GM23338 (cell line): ENCODE results near the gene EBF4. TPM values are rescaled to one million over a fixed set of nuclear protein-coding genes. Genes with fewer than 3 reads are reported as not detected.

Source experiments
- ATAC-seq: fragments of 200-7000 bp; cut with Tn5 transposase; 3 replicates; pipeline ENCODE4 v1.9.1; 2020
- DNase-seq: peaks from one replicate; pipeline ENCODE4 v3.0.0-alpha.2; 2015; ENCODE audit warnings: low spot score
- H2AFZ ChIP-seq: fragments of 200-600 bp; sonication (generic); 2 replicates; pipeline ENCODE4 v1.8.0; 2016; ENCODE audit warnings: antibody characterized with exemption, mild to moderate bottlenecking, moderate library complexity
- H3F3A ChIP-seq: fragments of 200-600 bp; sonication (generic); replicated peaks from 2 replicates; pipeline ENCODE4 v1.8.0; 2017; ENCODE audit warnings: antibody characterized with exemption, mixed run types, low read depth
- H3K27ac ChIP-seq: fragments of 200-600 bp; sonication (generic); 2 replicates; pipeline ENCODE4 v1.6.1; 2016; ENCODE audit warnings: low read depth
- H3K27me3 ChIP-seq: fragments of 200-600 bp; sonication (generic); 2 replicates; pipeline ENCODE4 v1.8.0; 2016; ENCODE audit warnings: mild to moderate bottlenecking, mixed run types, moderate library complexity; ENCODE audit not compliant: insufficient read depth
- H3K36me3 ChIP-seq: fragments of 200-600 bp; sonication (generic); 2 replicates; pipeline ENCODE4 v1.8.0; 2016; ENCODE audit warnings: mild to moderate bottlenecking; ENCODE audit not compliant: insufficient read depth
- H3K4me1 ChIP-seq: fragments of 200-600 bp; sonication (generic); 2 replicates; pipeline ENCODE4 v1.8.0; 2016; ENCODE audit warnings: mild to moderate bottlenecking, moderate library complexity; ENCODE audit not compliant: insufficient read depth
- H3K4me2 ChIP-seq: fragments of 200-600 bp; sonication (generic); 2 replicates; pipeline ENCODE4 v1.7.1; 2017; ENCODE audit warnings: mixed run types
- H3K4me3 ChIP-seq: fragments of 200-600 bp; sonication (generic); 2 replicates; pipeline ENCODE4 v1.6.1; 2016; ENCODE audit warnings: mixed run types
- H3K79me2 ChIP-seq: fragments of 200-600 bp; sonication (generic); replicated peaks from 2 replicates; pipeline ENCODE4 v1.8.0; 2017; ENCODE audit warnings: mild to moderate bottlenecking; ENCODE audit not compliant: insufficient read depth
- H3K9me2 ChIP-seq: fragments of 200-600 bp; sonication (generic); 2 replicates; pipeline ENCODE4 v1.8.0; 2017; ENCODE audit not compliant: insufficient read depth
- H4K20me1 ChIP-seq: fragments of 200-600 bp; sonication (generic); replicated peaks from 2 replicates; pipeline ENCODE4 v1.8.0; 2017; ENCODE audit warnings: mild to moderate bottlenecking; ENCODE audit not compliant: insufficient read depth
- H3K27ac Mint-ChIP-seq: 2 replicates; pipeline ENCODE4 v1.8.0; 2020; ENCODE audit warnings: inconsistent platforms, mild to moderate bottlenecking, moderate library complexity, mixed read lengths
- H3K27me3 Mint-ChIP-seq: 3 replicates; pipeline ENCODE4 v1.8.0; 2022; ENCODE audit warnings: low read depth, mild to moderate bottlenecking, moderate library complexity, mixed read lengths, inconsistent platforms; ENCODE audit not compliant: insufficient read depth, poor library complexity
- H3K36me3 Mint-ChIP-seq: 3 replicates; pipeline ENCODE4 v1.8.0; 2021; ENCODE audit warnings: low read depth, mild to moderate bottlenecking, inconsistent platforms, moderate library complexity, mixed read lengths
- H3K4me1 Mint-ChIP-seq: 3 replicates; pipeline ENCODE4 v1.8.0; 2020; ENCODE audit warnings: mild to moderate bottlenecking, inconsistent platforms, mixed read lengths
- H3K4me3 Mint-ChIP-seq: 3 replicates; pipeline ENCODE4 v1.8.0; 2021; ENCODE audit warnings: moderate library complexity, mild to moderate bottlenecking, inconsistent platforms, mixed read lengths
- H3K9me3 Mint-ChIP-seq: 3 replicates; pipeline ENCODE4 v1.8.0; 2020; ENCODE audit warnings: moderate library complexity, mild to moderate bottlenecking, inconsistent platforms, mixed read lengths
- CREB1 ChIP-seq: fragments of 250-450 bp; sonication (Bioruptor Pico); IDR thresholded peaks from 2 replicates; pipeline ENCODE4 v1.5.0; 2020; ENCODE audit warnings: low read depth, mild to moderate bottlenecking, moderate library complexity
- CTCF ChIP-seq, 2 experiments: fragments of 200-600 bp in 1 of 2; sonication (generic) in 1 of 2; conservative IDR thresholded peaks; 2 replicates each; pipeline versions ENCODE4 v1.5.1 to v1.6.1; 2016 to 2017; ENCODE audit warnings: antibody characterized with exemption in 2 of 2, low read depth in 2 of 2, mild to moderate bottlenecking in 2 of 2, moderate library complexity in 1 of 2
- ETS1 ChIP-seq: IDR thresholded peaks from 2 replicates; pipeline ENCODE4 v1.6.1; 2016; ENCODE audit warnings: antibody characterized with exemption
- EZH2 ChIP-seq: fragments of 200-600 bp; sonication (generic); IDR thresholded peaks from one replicate; pipeline ENCODE4 v1.8.0; 2017; ENCODE audit warnings: antibody characterized with exemption, mild to moderate bottlenecking, low read depth; ENCODE audit not compliant: unreplicated experiment
- EZH2phosphoT487 ChIP-seq: fragments of 200-600 bp; sonication (generic); IDR thresholded peaks from one replicate; pipeline ENCODE4 v1.8.1; 2018; ENCODE audit warnings: antibody characterized with exemption; ENCODE audit not compliant: unreplicated experiment
- NANOG ChIP-seq: IDR thresholded peaks from 2 replicates; pipeline ENCODE4 v1.6.1; 2016; ENCODE audit warnings: antibody characterized with exemption, borderline replicate concordance
- POLR2AphosphoS5 ChIP-seq: IDR thresholded peaks from 2 replicates; pipeline ENCODE4 v1.6.1; 2016; ENCODE audit warnings: antibody characterized with exemption, low read depth
- STAT1 ChIP-seq: IDR thresholded peaks from one replicate; pipeline ENCODE4 v1.6.1; 2016; ENCODE audit warnings: antibody characterized with exemption; ENCODE audit not compliant: unreplicated experiment
- ZNF114 ChIP-seq: fragments of 250-450 bp; sonication (Bioruptor Pico); IDR thresholded peaks from 2 replicates; pipeline ENCODE4 v1.5.0; 2020; ENCODE audit warnings: mild to moderate bottlenecking, moderate library complexity
- ZNF331 ChIP-seq: fragments of 250-450 bp; sonication (Bioruptor Pico); IDR thresholded peaks from 2 replicates; pipeline ENCODE4 v1.5.0; 2020; ENCODE audit warnings: low read depth, mild to moderate bottlenecking, moderate library complexity
- polyA plus RNA-seq: library from polyadenylated mRNA; unstranded; fragments of >200 nt; fragmentation: Nextera tagmentation; extraction: Ambion mirVana; gene quantifications from 2 replicates; pipeline ENCODE4 v1.2.1, GENCODE V29; 2016
- total RNA-seq: library from RNA; depleted of rRNA; stranded (reverse); fragments of >200 nt; shearing (Covaris generic); gene quantifications from 2 replicates; pipeline ENCODE4 v1.2.3, GENCODE V29; 2014
- TF ChIP-seq, protein P1 (sequence below): fragments of 250-450 bp; sonication (Bioruptor Pico); IDR thresholded peaks from 2 replicates; pipeline ENCODE4 v1.5.0; 2020; ENCODE audit warnings: mild to moderate bottlenecking, moderate library complexity

The EBF4 gene
- total and polyA plus RNA-seq, 2 experiments from 2014 or later: 0.66 to 1.6 TPM

DNA sequence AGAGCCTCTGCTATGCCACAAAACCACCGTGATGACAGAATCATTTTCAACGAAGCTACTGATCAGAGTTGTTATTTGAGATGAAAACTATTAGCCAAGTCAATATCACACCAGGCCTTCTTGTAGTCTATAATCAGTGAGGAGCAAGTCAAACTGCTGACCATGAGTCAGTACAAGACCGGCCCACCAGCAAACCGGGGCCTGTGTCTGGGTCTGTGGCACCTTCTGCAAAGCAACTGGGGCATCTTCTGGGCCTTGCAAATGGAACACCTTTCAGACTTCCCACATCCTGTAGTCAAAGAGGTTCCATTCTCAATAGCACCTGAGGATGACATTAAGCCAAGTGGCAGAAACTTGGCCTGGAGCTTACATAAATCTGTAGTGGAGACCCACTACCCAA is 69.3 kb downstream of the EBF4 start:
- Histone ChIP-seq H3K36me3 (no peaks in the 10 kb centered on the region), H2AFZ (no peak overlapping the region), H3F3A (no peaks in the 10 kb centered on the region), H4K20me1 (no peaks in the 10 kb centered on the region), H3K27ac (no peak overlapping the region), H3K79me2 (no peaks in the 10 kb centered on the region), H3K4me3 (no peak overlapping the region), H3K4me2 (no peak overlapping the region), H3K4me1 (peaks cover 8% of the 10 kb centered on the region), H3K9me2 (no peaks in the 10 kb centered on the region), H3K27me3 (no peaks in the 10 kb centered on the region)
- Mint-ChIP-seq H3K27me3 (peaks cover 6% of the 10 kb centered on the region), H3K4me1 (peaks cover 27% of the 10 kb centered on the region), H3K9me3 (no peaks in the 10 kb centered on the region), H3K36me3 (no peaks in the 10 kb centered on the region), H3K4me3 (no peak overlapping the region), H3K27ac (no peak overlapping the region)
- TF ChIP-seq POLR2AphosphoS5: no peak
- TF ChIP-seq NANOG: no peak
- TF ChIP-seq CTCF (conservative IDR thresholded peaks at IDR 0.05; ENCODE audit: low read depth in 2 of 2): no peak
- no peak for TF ChIP-seq STAT1
- TF ChIP-seq EZH2: no peak
- no peak for TF ChIP-seq ZNF114 (CRISPR knock-in tag)
- TF ChIP-seq ZNF331 (CRISPR knock-in tag): no peak
- ATAC-seq (no peak), DNase-seq (no peak)

DNA sequence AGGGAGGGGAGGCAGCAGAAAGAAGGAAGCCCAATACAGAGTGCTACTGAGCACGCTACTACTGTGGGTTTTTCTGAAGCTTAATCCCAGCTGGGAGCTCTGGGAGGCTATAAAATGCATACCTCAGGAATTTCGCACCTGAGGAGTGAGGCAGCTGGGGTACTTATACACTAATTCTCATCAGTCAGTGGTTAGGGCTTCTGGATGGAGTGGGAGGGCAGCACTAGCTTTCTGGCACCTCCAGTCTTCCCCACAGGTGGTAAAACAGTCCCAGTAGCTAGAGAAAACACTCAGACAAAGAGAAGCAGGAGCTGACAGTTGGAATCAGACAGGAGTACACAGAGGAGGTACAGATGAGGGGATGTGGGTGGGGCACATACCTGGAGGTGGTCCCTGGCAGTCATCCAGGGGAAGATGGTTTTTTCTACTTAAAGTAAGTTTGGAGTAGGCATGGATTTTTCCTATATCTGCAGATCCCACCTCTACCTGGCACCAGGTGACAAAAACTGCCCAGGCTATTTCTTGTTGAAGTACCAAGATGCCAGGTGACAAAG is 70.1 kb downstream of the EBF4 start:
- H3K4me1 ChIP-seq: peaks cover 8% of the 10 kb centered on the region
- H3K27me3 ChIP-seq: no peaks in the 10 kb centered on the region
- no peaks in the 10 kb centered on the region for H3K79me2 ChIP-seq
- H3K9me2 ChIP-seq: no peaks in the 10 kb centered on the region
- Mint-ChIP-seq H3K4me3 (no peak overlapping the region), H3K9me3 (no peaks in the 10 kb centered on the region), H3K36me3 (no peaks in the 10 kb centered on the region), H3K4me1 (peaks cover 27% of the 10 kb centered on the region), H3K27ac (no peak overlapping the region; the same call in 1 of the 2 replicates), H3K27me3 (peaks cover 7% of the 10 kb centered on the region)
- H2AFZ ChIP-seq: no peak overlapping the region
- H3F3A ChIP-seq: no peaks in the 10 kb centered on the region
- no peak overlapping the region for H3K4me2 ChIP-seq
- H3K36me3 ChIP-seq: no peaks in the 10 kb centered on the region
- ATAC-seq (no peak), DNase-seq (no peak)
- H4K20me1 ChIP-seq: no peaks in the 10 kb centered on the region
- no peak overlapping the region for H3K4me3 ChIP-seq
- no peak overlapping the region for H3K27ac ChIP-seq
- TF ChIP-seq POLR2AphosphoS5: no peak
- TF ChIP-seq ZNF114 (CRISPR knock-in tag): no peak
- TF ChIP-seq EZH2phosphoT487: no peak
- TF ChIP-seq EZH2: no peak
- no peak for TF ChIP-seq NANOG
- no peak for TF ChIP-seq ETS1
- no peak for TF ChIP-seq ZNF331 (CRISPR knock-in tag)
- no peak for TF ChIP-seq STAT1
- TF ChIP-seq, protein P1, sequence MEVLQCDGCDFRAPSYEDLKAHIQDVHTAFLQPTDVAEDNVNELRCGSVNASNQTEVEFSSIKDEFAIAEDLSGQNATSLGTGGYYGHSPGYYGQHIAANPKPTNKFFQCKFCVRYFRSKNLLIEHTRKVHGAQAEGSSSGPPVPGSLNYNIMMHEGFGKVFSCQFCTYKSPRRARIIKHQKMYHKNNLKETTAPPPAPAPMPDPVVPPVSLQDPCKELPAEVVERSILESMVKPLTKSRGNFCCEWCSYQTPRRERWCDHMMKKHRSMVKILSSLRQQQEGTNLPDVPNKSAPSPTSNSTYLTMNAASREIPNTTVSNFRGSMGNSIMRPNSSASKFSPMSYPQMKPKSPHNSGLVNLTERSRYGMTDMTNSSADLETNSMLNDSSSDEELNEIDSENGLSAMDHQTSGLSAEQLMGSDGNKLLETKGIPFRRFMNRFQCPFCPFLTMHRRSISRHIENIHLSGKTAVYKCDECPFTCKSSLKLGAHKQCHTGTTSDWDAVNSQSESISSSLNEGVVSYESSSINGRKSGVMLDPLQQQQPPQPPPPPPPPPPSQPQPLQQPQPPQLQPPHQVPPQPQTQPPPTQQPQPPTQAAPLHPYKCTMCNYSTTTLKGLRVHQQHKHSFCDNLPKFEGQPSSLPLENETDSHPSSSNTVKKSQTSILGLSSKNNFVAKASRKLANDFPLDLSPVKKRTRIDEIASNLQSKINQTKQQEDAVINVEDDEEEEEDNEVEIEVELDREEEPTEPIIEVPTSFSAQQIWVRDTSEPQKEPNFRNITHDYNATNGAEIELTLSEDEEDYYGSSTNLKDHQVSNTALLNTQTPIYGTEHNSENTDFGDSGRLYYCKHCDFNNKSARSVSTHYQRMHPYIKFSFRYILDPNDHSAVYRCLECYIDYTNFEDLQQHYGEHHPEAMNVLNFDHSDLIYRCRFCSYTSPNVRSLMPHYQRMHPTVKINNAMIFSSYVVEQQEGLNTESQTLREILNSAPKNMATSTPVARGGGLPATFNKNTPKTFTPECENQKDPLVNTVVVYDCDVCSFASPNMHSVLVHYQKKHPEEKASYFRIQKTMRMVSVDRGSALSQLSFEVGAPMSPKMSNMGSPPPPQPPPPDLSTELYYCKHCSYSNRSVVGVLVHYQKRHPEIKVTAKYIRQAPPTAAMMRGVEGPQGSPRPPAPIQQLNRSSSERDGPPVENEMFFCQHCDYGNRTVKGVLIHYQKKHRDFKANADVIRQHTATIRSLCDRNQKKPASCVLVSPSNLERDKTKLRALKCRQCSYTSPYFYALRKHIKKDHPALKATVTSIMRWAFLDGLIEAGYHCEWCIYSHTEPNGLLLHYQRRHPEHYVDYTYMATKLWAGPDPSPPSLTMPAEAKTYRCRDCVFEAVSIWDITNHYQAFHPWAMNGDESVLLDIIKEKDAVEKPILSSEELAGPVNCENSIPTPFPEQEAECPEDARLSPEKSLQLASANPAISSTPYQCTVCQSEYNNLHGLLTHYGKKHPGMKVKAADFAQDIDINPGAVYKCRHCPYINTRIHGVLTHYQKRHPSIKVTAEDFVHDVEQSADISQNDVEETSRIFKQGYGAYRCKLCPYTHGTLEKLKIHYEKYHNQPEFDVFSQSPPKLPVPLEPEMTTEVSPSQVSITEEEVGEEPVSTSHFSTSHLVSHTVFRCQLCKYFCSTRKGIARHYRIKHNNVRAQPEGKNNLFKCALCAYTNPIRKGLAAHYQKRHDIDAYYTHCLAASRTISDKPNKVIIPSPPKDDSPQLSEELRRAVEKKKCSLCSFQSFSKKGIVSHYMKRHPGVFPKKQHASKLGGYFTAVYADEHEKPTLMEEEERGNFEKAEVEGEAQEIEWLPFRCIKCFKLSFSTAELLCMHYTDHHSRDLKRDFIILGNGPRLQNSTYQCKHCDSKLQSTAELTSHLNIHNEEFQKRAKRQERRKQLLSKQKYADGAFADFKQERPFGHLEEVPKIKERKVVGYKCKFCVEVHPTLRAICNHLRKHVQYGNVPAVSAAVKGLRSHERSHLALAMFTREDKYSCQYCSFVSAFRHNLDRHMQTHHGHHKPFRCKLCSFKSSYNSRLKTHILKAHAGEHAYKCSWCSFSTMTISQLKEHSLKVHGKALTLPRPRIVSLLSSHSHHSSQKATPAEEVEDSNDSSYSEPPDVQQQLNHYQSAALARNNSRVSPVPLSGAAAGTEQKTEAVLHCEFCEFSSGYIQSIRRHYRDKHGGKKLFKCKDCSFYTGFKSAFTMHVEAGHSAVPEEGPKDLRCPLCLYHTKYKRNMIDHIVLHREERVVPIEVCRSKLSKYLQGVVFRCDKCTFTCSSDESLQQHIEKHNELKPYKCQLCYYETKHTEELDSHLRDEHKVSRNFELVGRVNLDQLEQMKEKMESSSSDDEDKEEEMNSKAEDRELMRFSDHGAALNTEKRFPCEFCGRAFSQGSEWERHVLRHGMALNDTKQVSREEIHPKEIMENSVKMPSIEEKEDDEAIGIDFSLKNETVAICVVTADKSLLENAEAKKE (CRISPR knock-in tag): no peak
- TF ChIP-seq CREB1 (CRISPR knock-in tag): no peak
